SK-N-SH (cell line): ENCODE data around the gene PDE4D.

Experiments used
- FOXJ3 ChIP-seq: sonication (generic); formaldehyde crosslinking; IDR thresholded peaks from 2 replicates; pipeline ENCODE4 v1.5.1; 2020; ENCODE audit warnings: mild to moderate bottlenecking, missing genetic modification reagents
- GABPA ChIP-seq: IDR thresholded peaks from 2 replicates; pipeline ENCODE4 v1.4.0; 2012; ENCODE audit warnings: low read depth, mild to moderate bottlenecking
- NRF1 ChIP-seq: IDR thresholded peaks from 2 replicates; pipeline ENCODE4 v1.6.1; 2012; ENCODE audit warnings: low read depth, mild to moderate bottlenecking, low read length
- POLR2AphosphoS5 ChIP-seq: IDR thresholded peaks from 2 replicates; pipeline ENCODE4 v1.6.1; 2012; ENCODE audit warnings: low read depth, low read length
- TAF1 ChIP-seq: IDR thresholded peaks from 2 replicates; pipeline ENCODE4 v1.6.1; 2012; ENCODE audit warnings: low read depth, mild to moderate bottlenecking, low read length, moderate library complexity, borderline replicate concordance
- YY1 ChIP-seq: IDR thresholded peaks from 2 replicates; pipeline ENCODE4 v1.4.0; 2012; ENCODE audit warnings: low read depth, mild to moderate bottlenecking
- TF ChIP-seq, protein P1 (sequence below): fragments of 200-600 bp; sonication (generic); IDR thresholded peaks from 2 replicates; pipeline ENCODE4 v1.6.1; 2017; ENCODE audit warnings: antibody characterized with exemption, mild to moderate bottlenecking, moderate library complexity
- TF ChIP-seq, protein P2 (sequence below): fragments of 150-350 bp; IDR thresholded peaks from 2 replicates; pipeline ENCODE4 v1.6.1; 2017; ENCODE audit warnings: antibody characterized with exemption, low read length, low read depth, borderline replicate concordance
- TF ChIP-seq, protein P3 (sequence below): IDR thresholded peaks from 2 replicates; pipeline ENCODE4 v1.6.1; 2012; ENCODE audit warnings: mild to moderate bottlenecking, low read depth, low read length, moderate library complexity

DNA sequence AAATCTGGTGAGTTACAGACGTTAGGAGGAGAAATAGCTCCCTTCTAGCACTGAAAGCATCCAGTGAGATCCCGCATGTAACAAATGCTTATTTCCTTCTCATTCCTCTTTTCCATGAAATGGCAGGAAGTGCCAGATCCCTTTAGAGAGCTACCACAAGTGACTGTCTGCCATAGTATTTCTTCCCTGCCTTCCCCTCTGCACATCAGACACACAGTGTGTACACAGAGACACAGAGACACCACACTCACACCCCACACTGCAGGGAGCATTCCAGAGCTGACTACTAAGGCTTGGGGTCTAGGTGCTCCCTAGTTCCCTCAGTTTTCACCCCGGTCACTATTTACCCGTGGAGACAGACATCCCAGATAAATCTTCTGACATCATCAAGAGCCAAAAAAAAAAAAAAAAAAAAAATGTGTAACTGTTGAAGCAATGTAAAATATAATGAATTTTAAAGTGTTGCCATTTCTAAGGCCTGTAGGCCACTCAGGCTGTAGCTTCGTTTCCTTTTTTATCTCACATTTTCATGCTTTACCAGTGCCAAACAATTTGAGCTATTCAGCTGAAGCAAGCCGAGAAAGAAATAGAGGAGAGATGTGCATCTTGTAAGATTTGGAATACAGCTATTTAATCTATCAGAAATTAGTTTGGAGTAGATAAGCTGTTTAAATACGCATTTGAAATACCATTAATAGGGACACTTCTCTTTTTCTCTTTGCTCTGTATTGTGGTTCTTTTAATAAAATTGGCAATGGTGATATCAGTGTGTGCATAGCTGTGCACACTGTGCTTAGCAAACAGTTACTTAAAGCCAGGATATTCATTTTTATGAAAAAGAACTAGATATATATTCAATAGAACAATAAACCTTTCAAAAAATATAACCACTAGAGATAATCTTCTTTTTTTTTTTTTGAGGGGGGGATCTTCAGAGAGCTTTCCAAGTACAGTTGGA is 405.5 kb downstream of the PDE4D start:
- TF ChIP-seq, protein P1, sequence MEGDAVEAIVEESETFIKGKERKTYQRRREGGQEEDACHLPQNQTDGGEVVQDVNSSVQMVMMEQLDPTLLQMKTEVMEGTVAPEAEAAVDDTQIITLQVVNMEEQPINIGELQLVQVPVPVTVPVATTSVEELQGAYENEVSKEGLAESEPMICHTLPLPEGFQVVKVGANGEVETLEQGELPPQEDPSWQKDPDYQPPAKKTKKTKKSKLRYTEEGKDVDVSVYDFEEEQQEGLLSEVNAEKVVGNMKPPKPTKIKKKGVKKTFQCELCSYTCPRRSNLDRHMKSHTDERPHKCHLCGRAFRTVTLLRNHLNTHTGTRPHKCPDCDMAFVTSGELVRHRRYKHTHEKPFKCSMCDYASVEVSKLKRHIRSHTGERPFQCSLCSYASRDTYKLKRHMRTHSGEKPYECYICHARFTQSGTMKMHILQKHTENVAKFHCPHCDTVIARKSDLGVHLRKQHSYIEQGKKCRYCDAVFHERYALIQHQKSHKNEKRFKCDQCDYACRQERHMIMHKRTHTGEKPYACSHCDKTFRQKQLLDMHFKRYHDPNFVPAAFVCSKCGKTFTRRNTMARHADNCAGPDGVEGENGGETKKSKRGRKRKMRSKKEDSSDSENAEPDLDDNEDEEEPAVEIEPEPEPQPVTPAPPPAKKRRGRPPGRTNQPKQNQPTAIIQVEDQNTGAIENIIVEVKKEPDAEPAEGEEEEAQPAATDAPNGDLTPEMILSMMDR: no peak
- no peak for TF ChIP-seq YY1
- TF ChIP-seq FOXJ3 (CRISPR knock-in tag): no peak
- TF ChIP-seq, protein P2, sequence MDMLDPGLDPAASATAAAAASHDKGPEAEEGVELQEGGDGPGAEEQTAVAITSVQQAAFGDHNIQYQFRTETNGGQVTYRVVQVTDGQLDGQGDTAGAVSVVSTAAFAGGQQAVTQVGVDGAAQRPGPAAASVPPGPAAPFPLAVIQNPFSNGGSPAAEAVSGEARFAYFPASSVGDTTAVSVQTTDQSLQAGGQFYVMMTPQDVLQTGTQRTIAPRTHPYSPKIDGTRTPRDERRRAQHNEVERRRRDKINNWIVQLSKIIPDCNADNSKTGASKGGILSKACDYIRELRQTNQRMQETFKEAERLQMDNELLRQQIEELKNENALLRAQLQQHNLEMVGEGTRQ: no peak
- TF ChIP-seq GABPA: no peak
- no peak for TF ChIP-seq POLR2AphosphoS5
- TF ChIP-seq TAF1: no peak
- TF ChIP-seq, protein P3, sequence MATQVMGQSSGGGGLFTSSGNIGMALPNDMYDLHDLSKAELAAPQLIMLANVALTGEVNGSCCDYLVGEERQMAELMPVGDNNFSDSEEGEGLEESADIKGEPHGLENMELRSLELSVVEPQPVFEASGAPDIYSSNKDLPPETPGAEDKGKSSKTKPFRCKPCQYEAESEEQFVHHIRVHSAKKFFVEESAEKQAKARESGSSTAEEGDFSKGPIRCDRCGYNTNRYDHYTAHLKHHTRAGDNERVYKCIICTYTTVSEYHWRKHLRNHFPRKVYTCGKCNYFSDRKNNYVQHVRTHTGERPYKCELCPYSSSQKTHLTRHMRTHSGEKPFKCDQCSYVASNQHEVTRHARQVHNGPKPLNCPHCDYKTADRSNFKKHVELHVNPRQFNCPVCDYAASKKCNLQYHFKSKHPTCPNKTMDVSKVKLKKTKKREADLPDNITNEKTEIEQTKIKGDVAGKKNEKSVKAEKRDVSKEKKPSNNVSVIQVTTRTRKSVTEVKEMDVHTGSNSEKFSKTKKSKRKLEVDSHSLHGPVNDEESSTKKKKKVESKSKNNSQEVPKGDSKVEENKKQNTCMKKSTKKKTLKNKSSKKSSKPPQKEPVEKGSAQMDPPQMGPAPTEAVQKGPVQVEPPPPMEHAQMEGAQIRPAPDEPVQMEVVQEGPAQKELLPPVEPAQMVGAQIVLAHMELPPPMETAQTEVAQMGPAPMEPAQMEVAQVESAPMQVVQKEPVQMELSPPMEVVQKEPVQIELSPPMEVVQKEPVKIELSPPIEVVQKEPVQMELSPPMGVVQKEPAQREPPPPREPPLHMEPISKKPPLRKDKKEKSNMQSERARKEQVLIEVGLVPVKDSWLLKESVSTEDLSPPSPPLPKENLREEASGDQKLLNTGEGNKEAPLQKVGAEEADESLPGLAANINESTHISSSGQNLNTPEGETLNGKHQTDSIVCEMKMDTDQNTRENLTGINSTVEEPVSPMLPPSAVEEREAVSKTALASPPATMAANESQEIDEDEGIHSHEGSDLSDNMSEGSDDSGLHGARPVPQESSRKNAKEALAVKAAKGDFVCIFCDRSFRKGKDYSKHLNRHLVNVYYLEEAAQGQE: no peak
- no peak for TF ChIP-seq NRF1
